Activated naive CD4-positive, alpha-beta T cell treated with anti-CD3 and anti-CD28 coated beads, Interleukin-2, amount 50 U/mL, for 24 hours (primary cell): ENCODE measurements around the gene ACOXL.

Experiments
- H3K27ac Mint-ChIP-seq: one replicate; pipeline ENCODE4 v1.8.0; 2021; ENCODE audit warnings: mild to moderate bottlenecking, mixed read lengths
- H3K27me3 Mint-ChIP-seq: one replicate; pipeline ENCODE4 v1.8.0; 2021; ENCODE audit warnings: mixed read lengths
- H3K36me3 Mint-ChIP-seq: one replicate; pipeline ENCODE4 v1.8.0; 2021; ENCODE audit warnings: mixed read lengths
- H3K4me1 Mint-ChIP-seq: one replicate; pipeline ENCODE4 v1.8.0; 2021; ENCODE audit warnings: mixed read lengths
- H3K4me3 Mint-ChIP-seq: one replicate; pipeline ENCODE4 v1.8.0; 2021; ENCODE audit warnings: mild to moderate bottlenecking, mixed read lengths
- H3K9me3 Mint-ChIP-seq: one replicate; pipeline ENCODE4 v1.8.0; 2021; ENCODE audit warnings: mixed read lengths

The ACOXL gene

DNA sequence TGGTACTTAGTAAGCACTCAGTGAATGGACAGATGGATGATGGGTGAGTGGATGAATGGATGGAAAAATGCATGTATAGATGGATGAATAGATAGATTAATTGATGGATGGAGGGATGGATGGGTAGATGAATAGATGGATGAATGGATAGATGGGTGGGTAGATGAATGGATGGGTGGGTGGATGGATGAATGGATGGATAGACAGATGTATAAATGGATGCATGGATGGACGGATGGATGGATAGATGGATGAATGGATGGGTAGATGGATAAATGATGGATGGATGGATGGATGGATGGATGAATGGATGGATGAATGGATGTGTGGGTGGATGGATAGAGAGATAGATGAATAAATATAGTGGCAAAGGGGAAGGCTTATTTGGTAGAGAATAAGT, 83.6 kb downstream of the ACOXL start:
- H3K27me3 Mint-ChIP-seq: no peaks in the 10 kb centered on the region
- no peaks in the 10 kb centered on the region for H3K36me3 Mint-ChIP-seq
- H3K9me3 Mint-ChIP-seq: no peaks in the 10 kb centered on the region
- H3K4me1 Mint-ChIP-seq: peaks cover 5% of the 10 kb centered on the region
- no peak overlapping the region for H3K27ac Mint-ChIP-seq
- no peak overlapping the region for H3K4me3 Mint-ChIP-seq

DNA sequence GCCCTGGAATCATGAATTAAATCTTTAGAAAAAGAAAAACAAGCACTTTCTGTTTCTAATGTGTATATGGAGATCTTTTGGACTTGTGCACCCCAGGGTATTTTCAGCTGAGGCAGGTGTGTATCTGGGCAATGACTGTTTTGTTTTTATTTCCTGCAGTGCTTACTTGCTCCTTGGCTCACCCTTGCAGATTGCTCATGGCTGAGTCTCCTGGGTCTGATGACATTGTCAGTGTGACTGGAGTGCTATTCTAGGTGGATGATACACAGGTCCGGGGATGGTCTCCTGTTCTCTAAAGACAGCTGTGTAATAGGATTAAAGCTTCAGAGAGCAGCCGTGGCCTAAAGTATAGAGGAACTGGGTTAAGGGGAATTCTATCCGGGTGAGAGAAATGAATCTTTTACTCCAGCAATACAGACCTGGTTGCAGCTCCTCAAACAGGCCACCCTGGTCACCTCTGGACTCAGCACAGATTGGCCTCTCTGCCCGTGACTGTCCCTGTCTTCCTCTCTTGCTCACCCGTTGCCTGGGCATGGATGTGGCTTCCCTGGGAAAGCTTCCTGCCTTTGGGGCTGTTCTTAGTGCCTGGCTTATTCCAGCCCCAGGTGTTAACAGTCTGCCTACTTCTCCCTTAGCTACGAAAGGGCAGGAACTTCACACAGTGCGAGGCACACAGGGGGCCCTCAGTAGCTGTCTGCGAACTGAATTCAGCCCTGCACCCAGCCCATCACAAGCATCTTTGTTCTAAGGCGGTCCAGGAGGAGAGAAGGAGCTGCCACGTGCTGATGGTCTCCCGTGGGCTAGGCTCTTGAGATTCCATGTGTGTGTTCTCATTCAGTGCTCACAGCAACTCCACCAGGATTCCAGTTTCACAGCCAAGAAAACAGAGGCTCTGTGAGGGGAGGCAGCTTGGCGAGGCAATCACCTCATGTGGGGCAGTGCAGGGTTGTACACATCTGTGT, 84.3 kb downstream of the ACOXL start:
- Mint-ChIP-seq H3K27ac (no peak overlapping the region), H3K27me3 (peaks cover 2% of the 10 kb centered on the region), H3K9me3 (no peaks in the 10 kb centered on the region), H3K36me3 (no peaks in the 10 kb centered on the region), H3K4me3 (no peak overlapping the region), H3K4me1 (peaks cover 3% of the 10 kb centered on the region)

DNA sequence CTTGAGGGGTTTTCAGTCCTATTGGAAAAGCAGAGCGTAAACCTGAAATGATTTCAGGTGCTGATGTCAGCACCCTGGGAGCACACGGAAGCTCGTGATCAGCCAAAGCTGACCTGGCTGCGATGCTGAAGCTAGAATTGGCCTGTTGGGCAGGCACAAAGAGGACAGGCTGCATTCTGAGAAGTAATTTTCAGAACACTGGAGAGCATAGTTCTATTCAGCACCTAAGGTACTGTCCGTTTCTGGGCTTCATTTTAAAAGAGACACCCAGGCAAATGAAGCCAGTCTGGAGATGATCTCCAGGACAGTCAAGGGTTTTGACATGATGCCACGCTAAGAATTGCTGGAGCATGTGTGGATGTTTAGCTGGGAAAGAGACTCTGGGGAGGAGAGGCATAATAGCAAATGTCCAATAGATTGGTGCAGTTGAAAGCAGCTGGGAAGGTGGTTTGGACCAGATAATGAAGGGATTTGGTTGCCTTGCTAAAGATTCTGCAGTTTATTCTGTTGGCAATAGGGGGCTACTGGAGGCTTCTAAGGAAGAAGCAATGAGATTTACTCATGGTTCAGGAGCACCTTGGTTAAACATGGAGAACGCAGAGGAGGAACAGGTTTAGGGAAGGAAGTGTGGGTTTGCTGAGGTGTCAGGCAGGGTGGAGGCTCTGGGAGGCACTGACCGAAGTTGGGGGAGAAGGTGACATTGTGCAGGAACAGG, 86.6 kb downstream of the ACOXL start:
- H3K36me3 Mint-ChIP-seq: peaks cover 2% of the 10 kb centered on the region
- no peak overlapping the region for H3K4me3 Mint-ChIP-seq
- H3K4me1 Mint-ChIP-seq: no peaks in the 10 kb centered on the region
- H3K27me3 Mint-ChIP-seq: peaks cover 4% of the 10 kb centered on the region
- no peak overlapping the region for H3K27ac Mint-ChIP-seq
- peaks cover 4% of the 10 kb centered on the region for H3K9me3 Mint-ChIP-seq

DNA sequence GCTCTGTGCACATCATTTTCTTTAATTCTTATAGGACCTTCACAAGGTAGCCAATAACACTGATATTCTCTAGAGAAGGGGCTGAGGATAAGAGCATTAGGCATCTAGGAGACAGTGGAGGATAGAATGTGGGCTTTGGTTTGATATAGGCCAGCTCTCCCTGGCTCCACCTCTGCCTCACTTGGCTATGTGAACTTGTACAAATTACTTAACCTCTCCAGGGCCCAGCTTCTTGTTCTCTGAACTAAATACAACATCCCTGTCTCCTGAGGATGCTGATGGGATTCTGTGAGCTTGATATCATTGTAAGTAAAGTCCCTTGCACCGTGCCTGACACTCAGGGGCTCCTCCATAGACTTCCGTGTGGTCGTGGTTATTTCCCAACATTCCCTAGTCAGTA, 87.3 kb downstream of the ACOXL start:
- Mint-ChIP-seq H3K4me1 (no peaks in the 10 kb centered on the region), H3K4me3 (no peak overlapping the region), H3K27me3 (peaks cover 4% of the 10 kb centered on the region), H3K27ac (no peak overlapping the region), H3K36me3 (peaks cover 2% of the 10 kb centered on the region), H3K9me3 (peaks cover 12% of the 10 kb centered on the region)

DNA sequence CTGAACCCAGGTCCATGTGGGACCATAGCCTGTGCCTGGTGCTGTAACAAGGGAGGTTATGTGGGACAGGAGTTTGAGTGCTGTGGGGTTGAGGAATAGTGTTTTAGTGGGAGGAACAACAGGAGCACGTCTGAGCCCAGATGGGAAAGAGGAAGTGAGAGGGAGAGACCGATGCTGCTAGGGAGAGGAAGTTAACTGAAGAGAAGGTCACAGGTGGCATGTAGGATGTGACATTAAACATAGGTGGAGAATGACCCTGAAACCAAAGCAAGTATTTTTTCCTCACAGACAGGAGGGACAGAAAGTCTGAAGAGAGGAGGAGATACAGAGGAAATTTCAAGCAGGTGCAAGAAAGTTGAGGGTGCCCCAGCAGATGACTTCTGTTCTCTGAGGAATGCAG, 87.8 kb downstream of the ACOXL start:
- Mint-ChIP-seq H3K4me3 (no peak overlapping the region), H3K9me3 (peaks cover 16% of the 10 kb centered on the region), H3K4me1 (no peaks in the 10 kb centered on the region), H3K27me3 (peaks cover 4% of the 10 kb centered on the region), H3K27ac (no peak overlapping the region), H3K36me3 (peaks cover 2% of the 10 kb centered on the region)

DNA sequence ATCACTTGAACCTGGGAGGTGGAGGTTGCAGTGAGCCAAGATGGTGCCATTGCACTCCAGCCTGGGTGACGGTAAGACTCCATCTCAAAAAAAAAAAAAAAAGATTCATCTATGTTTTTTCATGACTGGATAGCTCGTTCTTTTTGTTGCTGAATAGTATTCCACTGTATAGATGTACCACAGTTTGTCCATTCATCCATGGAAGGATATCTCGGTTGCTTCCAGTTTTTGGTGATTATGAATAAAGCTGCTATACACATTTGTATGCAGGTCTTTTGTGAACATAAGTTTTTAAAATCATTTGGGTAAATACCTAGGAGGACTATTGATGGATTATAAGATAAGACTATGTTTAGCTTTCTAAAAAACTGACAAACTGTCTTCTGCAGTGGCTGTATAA, 90.8 kb downstream of the ACOXL start:
- H3K4me3 Mint-ChIP-seq: no peak overlapping the region
- H3K9me3 Mint-ChIP-seq: peaks cover 20% of the 10 kb centered on the region
- H3K4me1 Mint-ChIP-seq: peaks cover 8% of the 10 kb centered on the region
- H3K36me3 Mint-ChIP-seq: peaks cover 2% of the 10 kb centered on the region
- H3K27ac Mint-ChIP-seq: no peak overlapping the region
- peaks cover 4% of the 10 kb centered on the region for H3K27me3 Mint-ChIP-seq

GRCh38 chr2:110827511-110827910, 95.1 kb downstream of the ACOXL start:
- Mint-ChIP-seq H3K9me3 (peaks cover 20% of the 10 kb centered on the region), H3K27ac (no peak overlapping the region), H3K27me3 (peaks cover 5% of the 10 kb centered on the region), H3K4me3 (no peak overlapping the region), H3K4me1 (peaks cover 8% of the 10 kb centered on the region), H3K36me3 (peaks cover 2% of the 10 kb centered on the region)

DNA sequence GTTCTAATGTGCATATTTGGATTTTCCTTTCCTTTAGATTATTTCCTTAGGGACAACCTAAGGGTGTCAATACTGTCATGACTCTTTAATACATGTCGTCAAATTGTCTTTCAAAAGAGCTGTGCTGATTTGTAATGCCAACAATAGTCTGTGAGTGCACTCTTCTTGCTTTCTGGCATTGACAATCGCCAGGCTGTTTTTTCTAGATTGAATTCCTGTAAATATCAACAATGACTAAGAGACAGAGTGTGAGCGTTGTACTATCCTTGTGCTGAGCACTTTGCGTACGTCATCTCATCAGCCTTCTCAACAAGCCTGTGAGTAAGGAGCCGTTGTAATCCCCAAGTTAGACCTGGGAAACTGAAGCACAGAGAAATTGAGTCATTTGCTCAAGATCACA, 96.0 kb downstream of the ACOXL start:
- peaks cover 8% of the 10 kb centered on the region for H3K4me1 Mint-ChIP-seq

DNA sequence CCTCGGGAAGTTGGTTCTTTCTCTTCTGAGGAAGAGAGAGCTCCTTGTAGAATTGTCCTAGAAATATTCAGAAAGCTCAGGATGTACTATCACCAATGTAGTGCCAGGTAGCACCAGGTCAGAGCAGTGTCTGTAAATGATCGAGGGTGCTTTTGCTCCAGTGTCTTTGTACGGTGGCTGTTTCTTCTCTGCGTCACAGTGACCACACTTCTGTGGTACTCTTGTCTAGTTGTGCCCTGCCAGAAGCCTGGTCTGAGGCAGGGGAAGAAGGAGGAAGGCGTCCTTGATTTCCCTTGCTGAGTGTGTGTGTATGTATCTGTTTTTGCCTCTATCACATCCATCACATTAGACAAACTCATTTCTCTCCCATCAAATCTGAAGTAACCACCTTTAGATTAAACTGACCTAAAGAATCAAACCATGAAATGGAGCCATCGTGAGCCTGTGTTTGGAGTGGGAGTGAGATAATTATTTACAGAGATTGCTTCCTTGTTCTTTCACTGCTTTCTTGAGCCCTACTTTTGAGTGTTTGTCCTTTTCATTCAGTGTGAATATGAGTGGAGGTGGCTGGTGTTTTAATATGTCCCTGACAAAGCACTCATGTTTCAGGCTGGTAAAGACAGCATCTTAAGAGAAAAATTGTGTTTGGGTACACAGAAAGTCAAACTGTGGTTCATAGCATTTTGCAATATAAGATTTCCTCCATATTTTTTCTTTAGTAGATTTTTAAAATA, 97.2 kb downstream of the ACOXL start:
- peaks cover 8% of the 10 kb centered on the region for H3K4me1 Mint-ChIP-seq
- H3K4me3 Mint-ChIP-seq: no peak overlapping the region
- H3K36me3 Mint-ChIP-seq: no peaks in the 10 kb centered on the region
- H3K9me3 Mint-ChIP-seq: peaks cover 9% of the 10 kb centered on the region
- no peak overlapping the region for H3K27ac Mint-ChIP-seq
- peaks cover 7% of the 10 kb centered on the region for H3K27me3 Mint-ChIP-seq

More for the DNA sequence above, 96.0 kb downstream of the ACOXL start:
- H3K4me3 Mint-ChIP-seq: no peak overlapping the region
- H3K27me3 Mint-ChIP-seq: peaks cover 7% of the 10 kb centered on the region
- peaks cover 20% of the 10 kb centered on the region for H3K9me3 Mint-ChIP-seq
- H3K27ac Mint-ChIP-seq: no peak overlapping the region
- H3K36me3 Mint-ChIP-seq: peaks cover 2% of the 10 kb centered on the region

DNA sequence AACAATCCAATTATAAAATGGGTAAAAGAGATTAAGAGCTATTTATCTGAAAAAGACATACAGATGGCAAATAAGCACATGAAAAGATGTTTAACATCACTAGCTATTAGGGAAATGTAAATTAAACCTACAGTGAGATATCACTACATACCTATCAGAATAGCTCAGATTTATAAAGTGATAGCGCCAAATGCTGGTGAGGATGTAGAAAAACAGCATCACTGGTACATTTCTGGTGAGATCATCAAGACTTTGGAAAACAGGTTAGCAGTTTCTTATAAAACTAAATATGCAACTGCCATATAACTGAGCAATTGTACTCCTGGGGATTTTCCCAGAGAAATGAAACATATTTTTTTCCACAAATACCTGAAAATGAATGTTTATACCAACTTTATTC, 100.4 kb downstream of the ACOXL start:
- no peaks in the 10 kb centered on the region for H3K4me1 Mint-ChIP-seq
- peaks cover 7% of the 10 kb centered on the region for H3K27me3 Mint-ChIP-seq
- H3K27ac Mint-ChIP-seq: no peak overlapping the region
- H3K36me3 Mint-ChIP-seq: no peaks in the 10 kb centered on the region
- no peaks in the 10 kb centered on the region for H3K9me3 Mint-ChIP-seq
- no peak overlapping the region for H3K4me3 Mint-ChIP-seq

- H3K4me3 Mint-ChIP-seq: no peak overlapping the region
Observed at GRCh38 chr2:110834134-110834827, 101.9 kb downstream of the ACOXL start.

GRCh38 chr2:110836671-110837070, 104.3 kb downstream of the ACOXL start:
- Mint-ChIP-seq H3K9me3 (no peaks in the 10 kb centered on the region), H3K4me1 (peaks cover 4% of the 10 kb centered on the region), H3K4me3 (no peak overlapping the region), H3K27me3 (peaks cover 5% of the 10 kb centered on the region), H3K36me3 (no peaks in the 10 kb centered on the region), H3K27ac (no peak overlapping the region)

More at GRCh38 chr2:110834134-110834827, 101.9 kb downstream of the ACOXL start:
- H3K4me1 Mint-ChIP-seq: peaks cover 3% of the 10 kb centered on the region
- no peaks in the 10 kb centered on the region for H3K9me3 Mint-ChIP-seq
- no peaks in the 10 kb centered on the region for H3K36me3 Mint-ChIP-seq
- no peak overlapping the region for H3K27ac Mint-ChIP-seq
- H3K27me3 Mint-ChIP-seq: peaks cover 8% of the 10 kb centered on the region

DNA sequence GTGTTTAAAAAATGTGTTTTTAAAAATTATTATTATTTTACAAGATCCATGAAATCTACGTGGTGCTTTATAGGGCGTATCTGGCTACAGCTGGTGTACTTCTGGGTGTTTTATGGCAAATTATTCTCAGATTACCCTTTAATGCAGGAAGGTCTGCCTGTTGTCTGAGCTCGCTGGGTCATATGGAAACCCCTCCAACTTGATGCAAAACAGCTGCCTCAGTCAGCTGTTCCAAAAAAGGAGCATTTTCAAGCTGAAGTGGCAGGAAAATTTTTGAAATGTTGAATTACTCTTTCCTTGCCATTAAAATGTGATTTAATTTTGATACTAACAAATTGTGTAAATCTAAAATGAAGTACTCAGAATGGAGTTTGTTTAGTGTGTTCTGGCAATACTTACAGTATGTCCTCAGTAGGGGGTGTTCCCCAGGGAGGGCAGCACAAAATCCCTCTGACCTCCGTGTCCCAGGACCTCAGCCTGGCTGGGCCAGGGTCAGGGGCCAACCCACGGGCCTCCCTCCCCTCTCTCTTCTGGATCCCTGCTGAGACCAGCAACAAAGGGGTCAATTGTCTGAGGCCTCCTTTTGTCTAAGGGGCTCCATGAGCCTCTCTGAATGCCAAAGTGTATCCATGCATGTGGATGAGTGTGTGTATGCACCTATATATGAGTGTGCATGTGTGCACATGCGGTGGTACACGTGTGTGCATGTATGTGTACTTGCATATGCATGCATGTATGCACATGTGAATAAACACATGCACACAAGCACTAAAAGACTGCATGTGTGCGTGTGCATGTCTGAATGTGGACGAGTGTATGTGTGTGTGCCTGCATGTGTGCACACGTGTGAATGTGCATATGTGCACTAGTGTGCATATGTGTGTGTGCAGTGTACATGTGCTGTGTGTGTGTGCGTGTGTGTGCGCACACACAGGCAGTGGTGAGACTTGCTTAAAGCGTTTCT, 105.4 kb downstream of the ACOXL start:
- no peak overlapping the region for H3K27ac Mint-ChIP-seq
- H3K36me3 Mint-ChIP-seq: no peaks in the 10 kb centered on the region
- H3K9me3 Mint-ChIP-seq: no peaks in the 10 kb centered on the region
- peaks cover 4% of the 10 kb centered on the region for H3K4me1 Mint-ChIP-seq
- H3K27me3 Mint-ChIP-seq: peaks cover 9% of the 10 kb centered on the region
- no peak overlapping the region for H3K4me3 Mint-ChIP-seq

DNA sequence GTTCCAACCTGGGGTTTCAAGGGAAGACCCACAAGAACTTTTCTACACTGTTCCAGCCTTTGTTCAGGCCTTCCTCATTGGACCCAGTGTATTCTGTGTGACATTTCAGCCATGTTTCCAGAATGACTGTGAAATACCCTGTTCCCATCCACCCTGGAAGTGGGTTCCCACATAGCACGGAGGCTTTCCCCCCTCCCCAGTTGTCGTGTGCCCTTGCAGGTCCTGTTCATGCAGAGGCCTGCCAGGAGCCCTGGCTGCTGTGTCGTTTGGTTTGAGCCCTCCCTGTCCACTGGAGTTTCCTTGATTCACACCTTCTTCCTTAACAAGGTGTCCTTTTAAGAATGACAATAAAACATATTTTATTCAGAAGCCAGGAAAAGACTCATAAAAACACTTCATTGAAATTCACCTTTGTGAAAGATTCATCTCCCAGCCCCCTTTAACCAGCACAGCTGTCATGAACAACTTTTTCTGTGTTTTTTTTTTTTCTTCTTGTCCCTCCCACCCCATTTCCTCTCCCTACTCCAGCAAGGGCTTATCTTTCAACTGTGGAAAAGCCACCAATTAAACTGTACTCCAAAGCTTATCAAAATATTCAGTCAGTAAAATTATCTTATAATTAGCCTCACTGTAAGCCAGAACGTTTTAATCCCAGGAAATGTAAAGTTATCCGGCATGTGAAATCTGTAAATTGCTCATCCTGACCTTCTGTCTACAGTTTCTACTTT, 106.4 kb downstream of the ACOXL start:
- Mint-ChIP-seq H3K27me3 (peaks cover 7% of the 10 kb centered on the region), H3K36me3 (no peaks in the 10 kb centered on the region), H3K9me3 (no peaks in the 10 kb centered on the region), H3K27ac (no peak overlapping the region), H3K4me1 (peaks cover 8% of the 10 kb centered on the region), H3K4me3 (no peak overlapping the region)
